Lower lobe of right lung (tissue), 2 donors: ENCODE data around the gene SLC40A1. TPM values are rescaled to one million over a fixed set of nuclear protein-coding genes. Genes with fewer than 3 reads are reported as not detected.

Experiments used
- ATAC-seq, 2 donors: fragments of 200-7000 bp; cut with Tn5 transposase; one replicate each; pipeline ENCODE4 v1.9.1; 2020 to 2022; ENCODE audit warnings: mild to moderate bottlenecking in 2 of 2, moderate library complexity in 2 of 2
- DNase-seq: peaks from one replicate; pipeline ENCODE4 v3.0.0-alpha.2; 2020
- H3K27ac ChIP-seq: fragments of 200-600 bp; one replicate; pipeline ENCODE4 v1.8.0; 2022
- H3K27me3 ChIP-seq: fragments of 200-600 bp; one replicate; pipeline ENCODE4 v1.8.0; 2022; ENCODE audit warnings: low read depth
- H3K36me3 ChIP-seq: fragments of 200-600 bp; one replicate; pipeline ENCODE4 v1.8.0; 2022; ENCODE audit warnings: mild to moderate bottlenecking
- H3K4me1 ChIP-seq: fragments of 200-600 bp; one replicate; pipeline ENCODE4 v1.8.0; 2022
- H3K4me3 ChIP-seq: fragments of 200-600 bp; one replicate; pipeline ENCODE4 v1.8.0; 2022; ENCODE audit warnings: mild to moderate bottlenecking
- H3K9me3 ChIP-seq: fragments of 200-600 bp; one replicate; pipeline ENCODE4 v1.8.0; 2022
- CTCF ChIP-seq: fragments of 200-600 bp; IDR thresholded peaks from one replicate; pipeline ENCODE4 v1.8.0; 2022; ENCODE audit warnings: antibody characterized with exemption, mild to moderate bottlenecking
- intact Hi-C: fragments of 100-400 bp; cut with DNase I; formaldehyde crosslinking; loops from one replicate; pipeline ENCODE4 v1.11.0; 2022
- total RNA-seq: library from RNA; stranded (reverse); fragmentation: NEBNext Ultra II Directional; extraction: Animal tissue kit (Norgen Biotek cat#: 25700); gene quantifications from one replicate; pipeline ENCODE4 v1.2.1, GENCODE V29; 2021
- donor health status: DM: no; HTN: yes; CAD: no; lungs with severe emphysema.

Gene SLC40A1
- total RNA-seq, 1 donor from 2014 or later, result 135 TPM

DNA sequence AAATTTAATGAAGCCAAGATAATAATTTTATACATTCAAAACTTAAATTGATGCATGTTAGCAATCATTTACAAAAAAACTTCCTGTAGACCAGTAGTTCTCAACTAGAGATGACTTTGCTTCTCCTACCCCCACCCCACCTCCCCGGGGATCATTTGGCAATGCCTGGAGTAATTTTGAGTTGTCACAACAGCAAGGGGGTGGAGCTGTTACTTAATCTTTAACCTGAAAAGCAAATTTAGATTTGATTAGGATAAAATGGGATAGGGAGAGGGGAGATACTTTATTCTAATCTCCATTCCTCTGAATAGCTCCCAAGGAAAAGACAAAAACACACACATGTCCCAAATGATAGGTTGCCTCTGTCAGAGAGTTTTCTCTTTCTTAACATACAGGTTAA is 4.2 kb downstream of the SLC40A1 start:
- Histone ChIP-seq H3K27me3 (no peaks in the 10 kb centered on the region), H3K9me3 (no peaks in the 10 kb centered on the region), H3K27ac (peak overlapping the region; percentile 37), H3K4me1 (peaks cover 59% of the 10 kb centered on the region), H3K4me3 (peak overlapping the region; percentile 75), H3K36me3 (peaks cover 51% of the 10 kb centered on the region)
- ATAC-seq, result no peak
- TF ChIP-seq CTCF, result no peak
- intact Hi-C loops, result loop anchor here (10.0 kb wide), 1 partner anchor 102 kb away; no protein-coding TSS in a partner anchor
- DNase-seq, result no peak

GRCh38 chr2:189574793-189575475 is 5.7 kb downstream of the SLC40A1 start:
- DNase-seq, result no peak
- Histone ChIP-seq H3K4me3 (peak overlapping the region; percentile 75), H3K27ac (peak overlapping the region; percentile 37), H3K4me1 (peaks cover 69% of the 10 kb centered on the region), H3K9me3 (no peaks in the 10 kb centered on the region), H3K27me3 (no peaks in the 10 kb centered on the region), H3K36me3 (peaks cover 64% of the 10 kb centered on the region)
- intact Hi-C loops, result loop anchor here (10.0 kb wide), 1 partner anchor 100 kb away; no protein-coding TSS in a partner anchor
- peak; percentile 64 to 79 for ATAC-seq
- no peak for TF ChIP-seq CTCF

DNA sequence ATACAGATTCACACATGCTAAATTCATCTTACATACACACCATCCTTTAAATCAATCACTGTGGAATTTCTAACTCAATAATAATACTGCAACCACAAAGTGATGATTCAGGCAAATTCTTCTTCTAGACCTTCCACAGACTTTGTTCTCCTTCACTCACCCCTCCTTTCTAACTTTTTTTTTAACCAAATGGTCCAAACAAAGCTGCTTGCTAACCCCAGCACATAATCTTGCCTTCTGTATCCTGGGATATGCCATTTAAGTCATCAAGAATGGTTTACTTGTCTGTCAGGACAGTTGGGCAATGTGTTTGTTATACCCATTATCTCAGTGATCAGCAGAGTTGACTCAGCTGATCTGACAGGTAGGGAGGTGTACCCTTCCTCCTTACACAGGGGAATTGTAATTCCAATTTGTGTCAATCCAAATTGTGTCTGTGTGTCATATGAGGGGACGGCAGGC is 10.0 kb downstream of the SLC40A1 start:
- Histone ChIP-seq H3K27ac (no peak overlapping the region), H3K36me3 (peaks cover 91% of the 10 kb centered on the region)

GRCh38 chr2:189569295-189569910 is 11.2 kb downstream of the SLC40A1 start:
- Histone ChIP-seq H3K4me3 (no peak overlapping the region), H3K27ac (peak overlapping the region; percentile 12), H3K4me1 (peaks cover 56% of the 10 kb centered on the region), H3K27me3 (no peaks in the 10 kb centered on the region), H3K9me3 (no peaks in the 10 kb centered on the region), H3K36me3 (peaks cover 91% of the 10 kb centered on the region)
- DNase-seq (no peak), ATAC-seq (peak in 1 of 2 donors; percentile 58)
- no peak for TF ChIP-seq CTCF
- intact Hi-C loops, result no loop called here

More for the DNA sequence above, 10.0 kb downstream of the SLC40A1 start:
- DNase-seq, result no peak
- Histone ChIP-seq H3K4me3 (no peak overlapping the region), H3K4me1 (peaks cover 64% of the 10 kb centered on the region), H3K9me3 (no peaks in the 10 kb centered on the region), H3K27me3 (no peaks in the 10 kb centered on the region)
- no peak for ATAC-seq
- TF ChIP-seq CTCF, result no peak
- intact Hi-C loops, result loop anchor here (10.0 kb wide), 1 partner anchor 96 kb away; no protein-coding TSS in a partner anchor

DNA sequence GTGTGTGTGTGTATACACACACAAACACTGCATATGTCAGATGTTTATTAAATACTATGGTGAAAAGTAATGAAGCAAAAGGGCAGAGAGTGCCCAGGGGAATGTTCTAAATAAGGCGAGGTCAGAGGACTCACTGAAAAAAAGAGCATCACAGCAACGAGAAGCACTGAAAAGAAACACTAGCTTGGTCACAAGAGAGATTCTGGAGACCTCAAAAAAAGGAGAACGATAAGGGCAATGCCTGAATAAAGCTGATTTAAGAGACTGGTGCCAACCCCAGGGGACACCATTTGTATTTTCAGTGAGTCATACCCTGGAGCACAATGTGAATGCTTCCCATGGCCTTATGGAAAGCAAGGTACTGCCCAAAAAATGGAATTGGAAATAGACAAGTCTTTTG is 14.5 kb downstream of the SLC40A1 start:
- DNase-seq, result no peak
- Histone ChIP-seq H3K9me3 (no peaks in the 10 kb centered on the region), H3K4me1 (peaks cover 47% of the 10 kb centered on the region), H3K4me3 (no peak overlapping the region), H3K27ac (peak overlapping the region; percentile 4), H3K27me3 (no peaks in the 10 kb centered on the region), H3K36me3 (peaks cover 88% of the 10 kb centered on the region)
- ATAC-seq, result no peak
- TF ChIP-seq CTCF, result no peak
- intact Hi-C loops, result no loop called here
